ENCODE measurements around the gene TMED6.
"Not testable (repeated sequence)": the region's sequence is repeated elsewhere in the genome, so short reads cannot be mapped to it uniquely, and the experiment has no call there.

TMED6 gene

DNA sequence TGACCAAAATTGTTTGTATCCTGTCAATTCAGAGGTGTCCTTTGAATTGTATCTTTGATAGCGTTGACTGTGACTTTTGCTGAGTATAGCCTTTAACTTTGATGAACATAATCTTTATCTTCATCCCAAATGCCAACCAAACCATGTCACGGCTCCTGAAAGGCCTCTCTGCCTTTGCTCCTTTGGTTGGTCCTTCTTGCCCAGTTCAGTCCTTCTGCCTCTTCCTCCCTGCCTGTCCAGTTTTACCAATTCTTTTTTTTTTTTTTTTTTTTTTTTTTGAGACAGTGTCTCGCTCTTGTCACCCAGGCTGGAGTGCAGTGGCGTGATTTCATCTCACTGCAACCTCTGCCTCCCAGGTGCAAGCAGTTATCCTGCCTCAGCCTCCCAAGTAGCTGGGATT, 53.3 kb downstream of the TMED6 start:
- no peak overlapping the region for H3K9ac ChIP-seq (ENCODE audit: insufficient read length, low read depth)
- H3K9me3 ChIP-seq (ENCODE audit: insufficient read depth, low read length), result no peaks in the 10 kb centered on the region
- H3K4me3 ChIP-seq (ENCODE audit: insufficient read length, low read depth), result no peak overlapping the region
- TF ChIP-seq ZNF274 (IDR thresholded peaks at IDR 0.05; ENCODE audit: low read depth, low read length) (no peak), YY1 (IDR thresholded peaks at IDR 0.05; ENCODE audit: insufficient read depth, insufficient read length) (no peak), SUZ12 (IDR thresholded peaks at IDR 0.05; ENCODE audit: extremely low read depth, insufficient read depth, insufficient read length) (no peak)
- peaks cover 30% of the 10 kb centered on the region for H3K36me3 ChIP-seq (ENCODE audit: insufficient read depth, insufficient read length, low read length)
- DNase-seq (ENCODE audit: low read depth, low spot score), result no peak
- H3K4me1 ChIP-seq (ENCODE audit: insufficient read depth, insufficient read length), result peaks cover 3% of the 10 kb centered on the region
- H3K27me3 ChIP-seq (ENCODE audit: insufficient read depth, insufficient read length), result no peaks in the 10 kb centered on the region

DNA sequence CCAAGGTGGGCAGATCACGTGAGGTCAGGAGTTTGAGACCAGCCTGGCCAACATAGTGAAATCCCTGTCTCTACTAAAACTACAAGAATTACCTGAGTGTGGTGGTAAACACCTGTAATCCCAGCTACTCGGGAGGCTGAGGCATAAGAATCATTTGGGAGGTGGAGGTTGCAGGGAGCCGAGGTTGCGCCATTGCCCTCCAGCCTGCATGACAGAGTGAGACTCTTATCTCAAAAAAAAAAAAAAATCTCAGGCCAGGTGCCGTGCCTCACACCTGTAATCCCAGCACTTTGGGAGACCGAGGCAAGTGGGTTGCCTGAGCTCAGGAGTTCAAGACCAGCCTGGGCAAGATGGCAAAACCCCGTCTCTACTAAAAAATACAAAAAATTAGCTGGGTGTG, 54.8 kb downstream of the TMED6 start:
- H3K27me3 ChIP-seq (ENCODE audit: insufficient read depth, insufficient read length); DNase-seq (ENCODE audit: low read depth, low spot score); H3K9me3 ChIP-seq (ENCODE audit: insufficient read depth, low read length); H3K9ac ChIP-seq (ENCODE audit: insufficient read length, low read depth); H3K4me3 ChIP-seq (ENCODE audit: insufficient read length, low read depth); H3K4me1 ChIP-seq (ENCODE audit: insufficient read depth, insufficient read length): not testable (repeated sequence)
- peaks cover 22% of the 10 kb centered on the region for H3K36me3 ChIP-seq (ENCODE audit: insufficient read depth, insufficient read length, low read length)

DNA sequence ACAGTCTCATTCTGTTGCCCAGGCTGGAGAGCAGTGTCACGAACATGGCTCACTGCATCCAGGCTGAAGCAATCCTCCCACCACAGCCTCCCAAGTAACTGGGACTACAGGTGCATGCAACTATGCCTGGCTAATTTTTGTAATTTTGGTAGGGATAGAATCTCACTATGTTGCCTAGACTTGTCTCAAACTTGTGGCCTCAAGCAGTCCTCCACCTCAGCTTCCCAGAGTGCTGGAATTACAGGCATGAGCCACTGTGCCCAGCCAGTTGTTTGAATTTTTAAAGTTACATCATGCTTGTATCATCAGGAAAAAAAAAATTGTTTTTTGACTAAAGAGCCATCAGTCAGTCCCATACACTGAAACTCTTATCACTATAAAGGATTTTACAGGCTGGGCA, 57.5 kb downstream of the TMED6 start:
- TF ChIP-seq ZNF274 (IDR thresholded peaks at IDR 0.05; ENCODE audit: low read depth, low read length) (no peak), YY1 (IDR thresholded peaks at IDR 0.05; ENCODE audit: insufficient read depth, insufficient read length) (no peak), SUZ12 (IDR thresholded peaks at IDR 0.05; ENCODE audit: extremely low read depth, insufficient read depth, insufficient read length) (no peak)
- H3K27me3 ChIP-seq (ENCODE audit: insufficient read depth, insufficient read length), result no peaks in the 10 kb centered on the region

DNA sequence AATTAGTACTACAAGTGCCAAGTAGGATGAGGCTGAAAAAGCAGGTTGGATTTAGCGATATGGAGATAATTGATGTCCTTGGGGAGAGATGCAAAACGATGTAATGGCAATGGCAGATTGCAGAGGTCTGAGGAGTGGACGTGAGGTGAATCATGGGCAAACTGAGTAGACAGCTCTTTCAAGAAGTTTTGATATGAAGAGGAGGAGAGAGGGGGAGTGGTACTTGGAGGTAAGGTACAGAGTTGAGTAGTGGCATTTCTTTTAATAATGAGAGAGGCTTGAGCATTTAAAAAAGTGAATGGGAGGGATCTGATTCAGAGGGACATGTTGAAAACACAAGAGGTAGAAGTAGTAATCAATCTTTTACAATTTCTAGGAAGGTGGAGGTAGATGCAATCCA, 58.2 kb downstream of the TMED6 start:
- Histone ChIP-seq H3K4me1 (ENCODE audit: insufficient read depth, insufficient read length) (no peaks in the 10 kb centered on the region), H3K9me3 (ENCODE audit: insufficient read depth, low read length) (no peaks in the 10 kb centered on the region), H3K4me3 (ENCODE audit: insufficient read length, low read depth) (no peak overlapping the region), H3K36me3 (ENCODE audit: insufficient read depth, insufficient read length, low read length) (peaks cover under 1% of the 10 kb centered on the region), H3K27me3 (ENCODE audit: insufficient read depth, insufficient read length) (no peaks in the 10 kb centered on the region), H3K9ac (ENCODE audit: insufficient read length, low read depth) (no peak overlapping the region)
- TF ChIP-seq SUZ12 (IDR thresholded peaks at IDR 0.05; ENCODE audit: extremely low read depth, insufficient read depth, insufficient read length) (no peak), ZNF274 (IDR thresholded peaks at IDR 0.05; ENCODE audit: low read depth, low read length) (no peak), YY1 (IDR thresholded peaks at IDR 0.05; ENCODE audit: insufficient read depth, insufficient read length) (no peak)
- DNase-seq (ENCODE audit: low read depth, low spot score), result no peak

More for the DNA sequence above, 57.5 kb downstream of the TMED6 start:
- Histone ChIP-seq H3K36me3 (ENCODE audit: insufficient read depth, insufficient read length, low read length) (no peaks in the 10 kb centered on the region), H3K9ac (ENCODE audit: insufficient read length, low read depth) (no peak overlapping the region), H3K9me3 (ENCODE audit: insufficient read depth, low read length) (no peaks in the 10 kb centered on the region), H3K4me1 (ENCODE audit: insufficient read depth, insufficient read length) (no peaks in the 10 kb centered on the region), H3K4me3 (ENCODE audit: insufficient read length, low read depth) (no peak overlapping the region)
- DNase-seq (ENCODE audit: low read depth, low spot score), result no peak
